SK-N-SH treated with all-trans-retinoic acid at 6 μM for 48 hours (cell line): Measurements from ENCODE around the gene SKI.

Source experiments
- BACH2 ChIP-seq: fragments of 250-450 bp; sonication (Bioruptor Pico); IDR thresholded peaks from 2 replicates; pipeline ENCODE4 v1.9.0; 2021; ENCODE audit warnings: mild to moderate bottlenecking, borderline replicate concordance
- ESRRG ChIP-seq: fragments of 250-450 bp; sonication (Bioruptor Pico); IDR thresholded peaks from 2 replicates; pipeline ENCODE4 v1.6.1; 2021; ENCODE audit warnings: mild to moderate bottlenecking
- GLIS3 ChIP-seq: fragments of 250-450 bp; sonication (Bioruptor Pico); IDR thresholded peaks from 2 replicates; pipeline ENCODE4 v1.5.0; 2020; ENCODE audit warnings: mild to moderate bottlenecking, moderate library complexity
- SNAI2 ChIP-seq: fragments of 250-450 bp; sonication (Bioruptor Pico); IDR thresholded peaks from 2 replicates; pipeline ENCODE4 v1.5.0; 2020; ENCODE audit warnings: mild to moderate bottlenecking, moderate library complexity
- TCF4 ChIP-seq: fragments of 250-450 bp; sonication (Bioruptor Pico); IDR thresholded peaks from 2 replicates; pipeline ENCODE4 v1.8.0; 2021; ENCODE audit warnings: mild to moderate bottlenecking, moderate library complexity, borderline replicate concordance
- ZFP3 ChIP-seq: fragments of 250-450 bp; sonication (Bioruptor Pico); IDR thresholded peaks from 2 replicates; pipeline ENCODE4 v1.5.0; 2020; ENCODE audit warnings: mild to moderate bottlenecking, moderate library complexity
- ZFP30 ChIP-seq: fragments of 450-650 bp; formaldehyde crosslinking; IDR thresholded peaks from 2 replicates; pipeline ENCODE4 v1.5.0; 2022; ENCODE audit warnings: mild to moderate bottlenecking, moderate library complexity
- TF ChIP-seq, protein P1 (sequence below): fragments of 250-450 bp; sonication (Bioruptor Pico); IDR thresholded peaks from 2 replicates; pipeline ENCODE4 v1.8.0; 2020; ENCODE audit warnings: mild to moderate bottlenecking, moderate library complexity, borderline replicate concordance
- TF ChIP-seq, protein P2 (sequence below): fragments of 250-450 bp; sonication (Bioruptor Pico); IDR thresholded peaks from 2 replicates; pipeline ENCODE4 v1.5.1; 2021; ENCODE audit warnings: mild to moderate bottlenecking, moderate library complexity

DNA sequence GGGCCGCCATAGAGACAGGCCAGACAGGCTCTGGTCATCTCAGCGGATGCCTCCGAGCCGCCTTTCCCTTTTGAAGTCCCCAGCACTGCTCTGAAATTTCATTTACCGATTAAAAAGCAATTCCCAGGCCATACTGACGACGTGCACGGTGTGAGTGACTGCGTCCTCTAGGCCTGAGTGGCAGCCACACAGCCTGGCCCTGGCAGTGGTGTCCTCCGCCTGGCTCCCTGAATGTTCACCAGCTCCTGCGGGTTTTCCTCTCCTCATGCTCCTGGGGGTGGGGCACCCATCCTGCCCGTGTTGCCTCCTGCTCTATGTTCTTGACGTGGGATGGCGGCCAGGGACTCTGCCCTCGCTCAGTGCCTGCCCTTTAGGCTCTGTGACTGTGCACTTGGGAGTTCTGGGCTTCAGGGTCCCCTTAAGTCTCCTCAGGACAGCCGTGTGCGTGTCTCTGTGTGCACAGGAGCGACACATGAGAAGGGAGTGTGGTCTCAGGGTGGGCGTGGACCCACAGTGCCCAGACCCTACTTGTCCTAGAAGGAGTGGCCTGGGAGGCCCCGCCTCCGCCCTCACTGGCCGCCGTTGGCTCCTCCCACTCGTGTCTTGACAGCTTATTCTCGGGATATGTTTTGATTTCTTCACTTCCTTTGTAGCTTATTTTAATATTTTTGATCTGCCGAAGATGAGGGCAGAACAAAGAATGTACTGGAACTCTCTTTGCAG lies 3.6 kb downstream of the SKI start:
- TF ChIP-seq, protein P1, sequence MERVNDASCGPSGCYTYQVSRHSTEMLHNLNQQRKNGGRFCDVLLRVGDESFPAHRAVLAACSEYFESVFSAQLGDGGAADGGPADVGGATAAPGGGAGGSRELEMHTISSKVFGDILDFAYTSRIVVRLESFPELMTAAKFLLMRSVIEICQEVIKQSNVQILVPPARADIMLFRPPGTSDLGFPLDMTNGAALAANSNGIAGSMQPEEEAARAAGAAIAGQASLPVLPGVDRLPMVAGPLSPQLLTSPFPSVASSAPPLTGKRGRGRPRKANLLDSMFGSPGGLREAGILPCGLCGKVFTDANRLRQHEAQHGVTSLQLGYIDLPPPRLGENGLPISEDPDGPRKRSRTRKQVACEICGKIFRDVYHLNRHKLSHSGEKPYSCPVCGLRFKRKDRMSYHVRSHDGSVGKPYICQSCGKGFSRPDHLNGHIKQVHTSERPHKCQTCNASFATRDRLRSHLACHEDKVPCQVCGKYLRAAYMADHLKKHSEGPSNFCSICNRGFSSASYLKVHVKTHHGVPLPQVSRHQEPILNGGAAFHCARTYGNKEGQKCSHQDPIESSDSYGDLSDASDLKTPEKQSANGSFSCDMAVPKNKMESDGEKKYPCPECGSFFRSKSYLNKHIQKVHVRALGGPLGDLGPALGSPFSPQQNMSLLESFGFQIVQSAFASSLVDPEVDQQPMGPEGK (CRISPR knock-in tag) = no peak
- TF ChIP-seq, protein P2, sequence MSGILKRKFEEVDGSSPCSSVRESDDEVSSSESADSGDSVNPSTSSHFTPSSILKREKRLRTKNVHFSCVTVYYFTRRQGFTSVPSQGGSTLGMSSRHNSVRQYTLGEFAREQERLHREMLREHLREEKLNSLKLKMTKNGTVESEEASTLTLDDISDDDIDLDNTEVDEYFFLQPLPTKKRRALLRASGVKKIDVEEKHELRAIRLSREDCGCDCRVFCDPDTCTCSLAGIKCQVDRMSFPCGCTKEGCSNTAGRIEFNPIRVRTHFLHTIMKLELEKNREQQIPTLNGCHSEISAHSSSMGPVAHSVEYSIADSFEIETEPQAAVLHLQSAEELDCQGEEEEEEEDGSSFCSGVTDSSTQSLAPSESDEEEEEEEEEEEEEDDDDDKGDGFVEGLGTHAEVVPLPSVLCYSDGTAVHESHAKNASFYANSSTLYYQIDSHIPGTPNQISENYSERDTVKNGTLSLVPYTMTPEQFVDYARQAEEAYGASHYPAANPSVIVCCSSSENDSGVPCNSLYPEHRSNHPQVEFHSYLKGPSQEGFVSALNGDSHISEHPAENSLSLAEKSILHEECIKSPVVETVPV (CRISPR knock-in tag) = no peak
- TF ChIP-seq ZFP3 (CRISPR knock-in tag) = no peak
- no peak for TF ChIP-seq BACH2 (CRISPR knock-in tag)
- no peak for TF ChIP-seq GLIS3 (CRISPR knock-in tag)
- TF ChIP-seq ZFP30 (CRISPR knock-in tag) = no peak
- no peak for TF ChIP-seq SNAI2 (CRISPR knock-in tag)
- TF ChIP-seq TCF4 (CRISPR knock-in tag) = no peak
- no peak for TF ChIP-seq ESRRG (CRISPR knock-in tag)
